ENCODE data around the gene BCAS3. TPM values are rescaled to one million over a fixed set of nuclear protein-coding genes. Genes with fewer than 3 reads are reported as not detected.

The BCAS3 gene
- total and polyA plus RNA-seq, 11 donors: 4.5 to 23.5 (median 17.9) TPM

GRCh38 chr17:61340431-61341209 lies 663.0 kb downstream of the BCAS3 start:
- no peak for TF ChIP-seq POLR2A (IDR thresholded peaks at IDR 0.05)
- TF ChIP-seq, protein P1, sequence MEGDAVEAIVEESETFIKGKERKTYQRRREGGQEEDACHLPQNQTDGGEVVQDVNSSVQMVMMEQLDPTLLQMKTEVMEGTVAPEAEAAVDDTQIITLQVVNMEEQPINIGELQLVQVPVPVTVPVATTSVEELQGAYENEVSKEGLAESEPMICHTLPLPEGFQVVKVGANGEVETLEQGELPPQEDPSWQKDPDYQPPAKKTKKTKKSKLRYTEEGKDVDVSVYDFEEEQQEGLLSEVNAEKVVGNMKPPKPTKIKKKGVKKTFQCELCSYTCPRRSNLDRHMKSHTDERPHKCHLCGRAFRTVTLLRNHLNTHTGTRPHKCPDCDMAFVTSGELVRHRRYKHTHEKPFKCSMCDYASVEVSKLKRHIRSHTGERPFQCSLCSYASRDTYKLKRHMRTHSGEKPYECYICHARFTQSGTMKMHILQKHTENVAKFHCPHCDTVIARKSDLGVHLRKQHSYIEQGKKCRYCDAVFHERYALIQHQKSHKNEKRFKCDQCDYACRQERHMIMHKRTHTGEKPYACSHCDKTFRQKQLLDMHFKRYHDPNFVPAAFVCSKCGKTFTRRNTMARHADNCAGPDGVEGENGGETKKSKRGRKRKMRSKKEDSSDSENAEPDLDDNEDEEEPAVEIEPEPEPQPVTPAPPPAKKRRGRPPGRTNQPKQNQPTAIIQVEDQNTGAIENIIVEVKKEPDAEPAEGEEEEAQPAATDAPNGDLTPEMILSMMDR (IDR thresholded peaks at IDR 0.05): no peak
- no peaks in the 10 kb centered on the region for H3K36me3 ChIP-seq
- no peak for ATAC-seq
- H3K27me3 ChIP-seq: no peaks in the 10 kb centered on the region
- H3K27ac ChIP-seq: no peak overlapping the region
- peaks cover 0 to 37% (median 25%) of the 10 kb centered on the region in 12 donors for H3K4me1 ChIP-seq
- 95 to 96% (median 95%) methylated on average over 13 of the region's 13 CpGs for WGBS, 4 donors
- no peak overlapping the region for H3K4me3 ChIP-seq
- intact Hi-C loops (cut with DNase I): no loop called here
- no peak for DNase-seq
- H3K9me3 ChIP-seq: no peaks in the 10 kb centered on the region

GRCh38 chr17:61343576-61343975 lies 665.9 kb downstream of the BCAS3 start:
- ATAC-seq: no peak
- H3K36me3 ChIP-seq: no peaks in the 10 kb centered on the region
- H3K4me3 ChIP-seq: no peak overlapping the region
- no peak for DNase-seq
- 80 to 98% (median 82%) methylated on average over 6 of the region's 6 CpGs for WGBS, 4 donors
- TF ChIP-seq, protein P1 (IDR thresholded peaks at IDR 0.05): no peak
- no peak for TF ChIP-seq POLR2A (IDR thresholded peaks at IDR 0.05)
- no peak overlapping the region for H3K27ac ChIP-seq
- no peaks in the 10 kb centered on the region for H3K9me3 ChIP-seq
- intact Hi-C loops (cut with DNase I): no loop called here
- no peaks in the 10 kb centered on the region for H3K27me3 ChIP-seq
- peaks cover 0 to 9% (median 3%) of the 10 kb centered on the region in 12 donors for H3K4me1 ChIP-seq

DNA sequence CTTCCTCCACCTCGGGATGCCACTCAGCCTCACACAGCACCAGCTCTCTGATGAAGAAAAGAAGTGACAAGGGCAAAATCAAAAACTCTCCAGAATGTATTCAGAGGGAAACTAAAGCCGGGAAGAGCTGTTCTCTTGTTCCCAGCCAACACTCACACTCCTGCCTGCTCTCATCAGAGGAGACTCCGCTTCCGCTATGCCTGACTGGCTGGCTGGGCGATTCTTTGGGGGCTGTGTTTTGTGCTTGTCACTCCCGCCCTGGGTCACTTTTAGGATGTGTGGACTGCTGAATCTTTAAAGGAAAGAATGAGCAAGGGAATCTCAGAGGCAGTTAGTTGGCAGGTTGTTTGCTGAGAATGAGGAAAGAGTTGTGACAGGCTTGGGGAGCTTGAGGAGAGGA lies 667.4 kb downstream of the BCAS3 start:
- DNase-seq (no peak), ATAC-seq (no peak)
- Histone ChIP-seq H3K36me3 (no peaks in the 10 kb centered on the region), H3K4me3 (no peak overlapping the region), H3K9me3 (no peaks in the 10 kb centered on the region), H3K4me1 (no peaks in the 10 kb centered on the region), H3K27me3 (no peaks in the 10 kb centered on the region), H3K27ac (no peak overlapping the region)
- WGBS, 4 donors: 58 to 83% (median 78%) methylated on average over 6 of the region's 6 CpGs
- intact Hi-C loops (cut with DNase I): no loop called here
- TF ChIP-seq POLR2A (IDR thresholded peaks at IDR 0.05): no peak
- TF ChIP-seq, protein P1 (IDR thresholded peaks at IDR 0.05): no peak

- TF ChIP-seq, protein P1 (IDR thresholded peaks at IDR 0.05): no peak
- no peak for TF ChIP-seq POLR2A (IDR thresholded peaks at IDR 0.05)
- intact Hi-C loops (cut with DNase I): no loop called here
- DNase-seq (no peak), ATAC-seq (no peak)
- Histone ChIP-seq H3K27me3 (no peaks in the 10 kb centered on the region), H3K36me3 (no peaks in the 10 kb centered on the region), H3K4me1 (no peaks in the 10 kb centered on the region), H3K27ac (no peak overlapping the region), H3K4me3 (no peak overlapping the region), H3K9me3 (no peaks in the 10 kb centered on the region)
- 87 to 90% (median 90%) methylated on average over 7 of the region's 7 CpGs for WGBS, 4 donors
Observed at GRCh38 chr17:61345825-61346666, 668.4 kb downstream of the BCAS3 start.

All from heart left ventricle (tissue), 16 donors.